GM12875 (cell line): ENCODE measurements around the gene NSF.

Source experiments
- H3K4me3 ChIP-seq: one replicate; pipeline ENCODE4 v1.5.1; 2011; ENCODE audit warnings: low read depth, low read length, control low read depth
- CTCF ChIP-seq: IDR thresholded peaks from 2 replicates; pipeline ENCODE4 v1.5.1; 2011; ENCODE audit warnings: low read depth, mild to moderate bottlenecking, control low read depth, inconsistent platforms, low read length, moderate library complexity, borderline replicate concordance; ENCODE audit not compliant: insufficient read depth

Gene NSF

GRCh38 chr17:46793541-46793940 lies 203.1 kb downstream of the NSF start:
- H3K4me3 ChIP-seq, result no peak overlapping the region
- TF ChIP-seq CTCF, result no peak

DNA sequence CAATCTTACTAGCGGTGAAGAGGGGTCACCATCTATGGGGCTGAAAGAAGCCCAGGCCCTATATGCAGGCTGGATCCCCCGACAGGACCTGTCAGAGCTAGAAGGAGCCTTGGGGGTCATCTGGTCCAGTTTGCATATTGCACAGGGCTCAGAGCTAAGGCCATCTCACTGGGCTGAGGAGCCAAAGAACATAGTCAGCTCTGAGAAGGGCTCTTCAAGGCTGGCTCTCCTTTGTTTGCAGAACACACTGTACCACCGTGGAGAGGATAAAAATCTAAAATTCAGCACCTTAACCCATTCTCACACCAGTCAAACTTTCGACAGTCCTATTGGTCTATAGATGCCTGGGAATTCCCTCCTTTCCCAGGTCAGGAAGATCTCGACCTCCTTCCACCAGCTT lies 203.8 kb downstream of the NSF start:
- no peak for TF ChIP-seq CTCF
- no peak overlapping the region for H3K4me3 ChIP-seq

GRCh38 chr17:46795379-46795952 lies 205.0 kb downstream of the NSF start:
- H3K4me3 ChIP-seq, result no peak overlapping the region
- no peak for TF ChIP-seq CTCF

- H3K4me3 ChIP-seq, result no peak overlapping the region
- TF ChIP-seq CTCF, result no peak
These were observed 205.6 kb downstream of the NSF start for GRCh38 chr17:46796084-46796483.

- no peak for TF ChIP-seq CTCF
These were observed 206.1 kb downstream of the NSF start for GRCh38 chr17:46796524-46796923.

GRCh38 chr17:46796956-46797530 lies 206.6 kb downstream of the NSF start:
- no peak for TF ChIP-seq CTCF

More at GRCh38 chr17:46796524-46796923, 206.1 kb downstream of the NSF start:
- no peak overlapping the region for H3K4me3 ChIP-seq

DNA sequence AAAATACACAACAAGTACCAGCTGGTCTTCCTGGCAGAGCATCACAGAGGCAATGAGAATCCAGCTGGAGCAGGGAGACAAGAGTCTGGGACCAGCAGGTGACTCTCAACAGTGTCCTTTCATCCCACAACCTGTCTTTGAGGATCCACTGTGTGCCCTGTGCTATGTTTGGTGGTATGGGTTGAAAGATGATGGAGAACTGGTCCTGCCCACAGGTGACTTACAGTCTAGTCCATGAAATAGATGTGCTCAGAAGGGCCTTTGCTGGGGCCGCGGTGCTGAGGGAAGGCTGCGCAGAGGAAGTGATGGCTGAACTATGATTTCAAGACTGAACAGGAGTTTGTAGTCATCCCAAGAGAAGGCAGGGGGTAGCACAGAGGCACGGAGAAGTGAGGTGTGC lies 210.1 kb downstream of the NSF start:
- TF ChIP-seq CTCF, result no peak
- no peak overlapping the region for H3K4me3 ChIP-seq

More at GRCh38 chr17:46796956-46797530, 206.6 kb downstream of the NSF start:
- H3K4me3 ChIP-seq, result no peak overlapping the region
